Liver (tissue), 9 donors: ENCODE measurements around the gene COPS9. TPM values are rescaled to one million over a fixed set of nuclear protein-coding genes. Genes with fewer than 3 reads are reported as not detected.

Experiments
- DNase-seq: peaks from one replicate; pipeline ENCODE4 v3.0.0-alpha.2; 2017; ENCODE audit warnings: low spot score
- H3K27ac ChIP-seq, 2 donors: one replicate each; pipeline ENCODE4 v1.7.0; 2013; ENCODE audit warnings: inconsistent platforms in 2 of 2, low read length in 2 of 2, control low read depth in 1 of 2, low read depth in 1 of 2, mild to moderate bottlenecking in 1 of 2
- H3K27me3 ChIP-seq, 4 donors: one replicate each; pipeline versions ENCODE4 v1.6.1 to v1.7.0; 2013; ENCODE audit warnings: low read length in 3 of 4, inconsistent platforms in 1 of 4, mild to moderate bottlenecking in 1 of 4, moderate library complexity in 1 of 4; ENCODE audit not compliant: control insufficient read depth in 4 of 4, insufficient read depth in 4 of 4
- H3K36me3 ChIP-seq, 4 donors: one replicate each; pipeline versions ENCODE4 v1.6.1 to v1.7.0; 2013; ENCODE audit warnings: low read length in 3 of 4, mild to moderate bottlenecking in 3 of 4, low read depth in 1 of 4, moderate library complexity in 1 of 4; ENCODE audit not compliant: control insufficient read depth in 4 of 4, insufficient read depth in 3 of 4
- H3K4me1 ChIP-seq, 4 donors: one replicate each; pipeline versions ENCODE4 v1.6.1 to v1.7.0; 2013; ENCODE audit warnings: low read length in 3 of 4, mild to moderate bottlenecking in 3 of 4, moderate library complexity in 1 of 4; ENCODE audit not compliant: control insufficient read depth in 4 of 4, insufficient read depth in 4 of 4
- H3K4me3 ChIP-seq, 3 donors: one replicate each; pipeline versions ENCODE4 v1.6.1 to v1.7.0; 2013; ENCODE audit warnings: low read length in 3 of 3, control low read depth in 1 of 3, low read depth in 1 of 3, mild to moderate bottlenecking in 1 of 3
- H3K9ac ChIP-seq, 2 donors: one replicate each; pipeline ENCODE4 v1.7.0; 2013; ENCODE audit warnings: low read length in 2 of 2, mild to moderate bottlenecking in 2 of 2, moderate library complexity in 2 of 2, control low read depth in 1 of 2, low read depth in 1 of 2
- H3K9me3 ChIP-seq, 4 donors: one replicate each; pipeline versions ENCODE4 v1.6.1 to v1.7.0; 2013; ENCODE audit warnings: low read length in 3 of 4; ENCODE audit not compliant: control insufficient read depth in 4 of 4
- ATF3 ChIP-seq: IDR thresholded peaks from 2 replicates; pipeline ENCODE4 v1.6.1; 2016; ENCODE audit warnings: antibody characterized with exemption
- CTCF ChIP-seq: fragments of 150-350 bp; IDR thresholded peaks from 2 replicates; pipeline ENCODE4 v1.5.1; 2017; ENCODE audit warnings: improper control_type of control experiment, low read depth, low read length; ENCODE audit not compliant: missing input control
- EGR1 ChIP-seq, 2 donors: IDR thresholded peaks; 2 replicates each; pipeline ENCODE4 v1.6.1; 2016 to 2018; ENCODE audit warnings: antibody characterized with exemption in 2 of 2, low read depth in 2 of 2
- FOXA1 ChIP-seq: IDR thresholded peaks from 2 replicates; pipeline ENCODE4 v1.6.1; 2016; ENCODE audit warnings: antibody characterized with exemption
- FOXA2 ChIP-seq: IDR thresholded peaks from 2 replicates; pipeline ENCODE4 v1.6.1; 2016; ENCODE audit warnings: antibody characterized with exemption
- HNF4A ChIP-seq, 2 donors: conservative IDR thresholded peaks; 2 replicates each; pipeline ENCODE4 v1.6.1; 2016; ENCODE audit warnings: antibody characterized with exemption in 2 of 2, mild to moderate bottlenecking in 2 of 2
- HNF4G ChIP-seq: IDR thresholded peaks from 2 replicates; pipeline ENCODE4 v1.6.1; 2016; ENCODE audit warnings: antibody characterized with exemption
- JUND ChIP-seq, 2 donors: IDR thresholded peaks; 2 replicates each; pipeline ENCODE4 v1.6.1; 2016; ENCODE audit warnings: antibody characterized with exemption in 2 of 2
- MAX ChIP-seq: IDR thresholded peaks from 2 replicates; pipeline ENCODE4 v1.6.1; 2016; ENCODE audit warnings: antibody characterized with exemption
- NR2F2 ChIP-seq: IDR thresholded peaks from 2 replicates; pipeline ENCODE4 v1.6.1; 2016; ENCODE audit warnings: antibody characterized with exemption
- RAD21 ChIP-seq, 2 donors: IDR thresholded peaks; 2 replicates each; pipeline ENCODE4 v1.6.1; 2016; ENCODE audit warnings: antibody characterized with exemption in 2 of 2, mild to moderate bottlenecking in 2 of 2
- REST ChIP-seq: IDR thresholded peaks from 2 replicates; pipeline ENCODE4 v1.6.1; 2016; ENCODE audit warnings: antibody characterized with exemption, mild to moderate bottlenecking
- RXRA ChIP-seq, 2 donors: IDR thresholded peaks; 2 replicates each; pipeline ENCODE4 v1.6.1; 2017 to 2018; ENCODE audit warnings: antibody characterized with exemption in 2 of 2, mild to moderate bottlenecking in 1 of 2
- SP1 ChIP-seq: IDR thresholded peaks from 2 replicates; pipeline ENCODE4 v1.6.1; 2018; ENCODE audit warnings: antibody characterized with exemption, mild to moderate bottlenecking
- TAF1 ChIP-seq: conservative IDR thresholded peaks from 2 replicates; pipeline ENCODE4 v1.6.1; 2016; ENCODE audit warnings: antibody characterized with exemption, mild to moderate bottlenecking
- YY1 ChIP-seq: IDR thresholded peaks from 2 replicates; pipeline ENCODE4 v1.6.1; 2016; ENCODE audit warnings: antibody characterized with exemption, mild to moderate bottlenecking
- WGBS: extraction: QIAGEN DNeasy Blood & Tissue Kit; methylation state at CpG from one replicate; pipeline ENCODE4 v1.1.7; 2013; 5-methylcytosine and 5-hydroxymethylcytosine counted together
- polyA plus RNA-seq, 2 donors: library from polyadenylated mRNA; stranded (reverse) in 1 of 2; unstranded in 1 of 2; fragments of 200-250 nt in 1 of 2; fragments of >200 nt in 1 of 2; fragmentation: Nextera tagmentation in 1 of 2; extraction: Ambion mirVana in 1 of 2; gene quantifications; one replicate each; pipeline versions ENCODE4 v1.2.1 to v1.2.3, GENCODE V29; 2013 to 2015
- total RNA-seq, 2 donors: library from RNA; depleted of rRNA; stranded (reverse); fragments of >200 nt; gene quantifications; one replicate each; pipeline ENCODE4 v1.2.3, GENCODE V29; 2014
- donor health status: healthy.
- donor health status: healthy.
- donor health status: healthy.
- donor health status: healthy.
- donor health status: healthy.

Gene COPS9
- total and polyA plus RNA-seq, 4 donors: 12.9 to 138 (median 79.6) TPM

- TF ChIP-seq FOXA2: no peak
- no peak for TF ChIP-seq NR2F2
- TF ChIP-seq FOXA1: no peak
Measured at GRCh38 chr2:240121190-240121589, 14.9 kb downstream of the COPS9 start (continued).

GRCh38 chr2:240114233-240114632 is 21.9 kb downstream of the COPS9 start:
- no peak for DNase-seq
- no peak overlapping the region for H3K9ac ChIP-seq
- H3K4me1 ChIP-seq: no peaks in the 10 kb centered on the region
- H3K4me3 ChIP-seq: no peak overlapping the region
- H3K9me3 ChIP-seq: peaks cover 0 to 4% (median 1%) of the 10 kb centered on the region in 4 donors
- TF ChIP-seq ATF3 (no peak), HNF4A (conservative IDR thresholded peaks at IDR 0.05) (no peak), JUND (IDR thresholded peaks at IDR 0.05) (no peak), CTCF (no peak), FOXA1 (no peak), RAD21 (IDR thresholded peaks at IDR 0.05) (no peak), FOXA2 (no peak), TAF1 (no peak), NR2F2 (no peak), YY1 (no peak), REST (no peak), EGR1 (IDR thresholded peaks at IDR 0.05; ENCODE audit: low read depth in 2 of 2) (no peak), MAX (no peak), SP1 (no peak), RXRA (IDR thresholded peaks at IDR 0.05) (no peak), HNF4G (no peak)
- H3K27me3 ChIP-seq: peaks cover 0 to 2% (median 0%) of the 10 kb centered on the region in 4 donors
- H3K36me3 ChIP-seq: no peaks in the 10 kb centered on the region
- H3K27ac ChIP-seq: no peak overlapping the region
- WGBS: 75% methylated on average over 6 of the region's 6 CpGs
